ENCODE measurements around the gene SLC31A2.

Gene SLC31A2

DNA sequence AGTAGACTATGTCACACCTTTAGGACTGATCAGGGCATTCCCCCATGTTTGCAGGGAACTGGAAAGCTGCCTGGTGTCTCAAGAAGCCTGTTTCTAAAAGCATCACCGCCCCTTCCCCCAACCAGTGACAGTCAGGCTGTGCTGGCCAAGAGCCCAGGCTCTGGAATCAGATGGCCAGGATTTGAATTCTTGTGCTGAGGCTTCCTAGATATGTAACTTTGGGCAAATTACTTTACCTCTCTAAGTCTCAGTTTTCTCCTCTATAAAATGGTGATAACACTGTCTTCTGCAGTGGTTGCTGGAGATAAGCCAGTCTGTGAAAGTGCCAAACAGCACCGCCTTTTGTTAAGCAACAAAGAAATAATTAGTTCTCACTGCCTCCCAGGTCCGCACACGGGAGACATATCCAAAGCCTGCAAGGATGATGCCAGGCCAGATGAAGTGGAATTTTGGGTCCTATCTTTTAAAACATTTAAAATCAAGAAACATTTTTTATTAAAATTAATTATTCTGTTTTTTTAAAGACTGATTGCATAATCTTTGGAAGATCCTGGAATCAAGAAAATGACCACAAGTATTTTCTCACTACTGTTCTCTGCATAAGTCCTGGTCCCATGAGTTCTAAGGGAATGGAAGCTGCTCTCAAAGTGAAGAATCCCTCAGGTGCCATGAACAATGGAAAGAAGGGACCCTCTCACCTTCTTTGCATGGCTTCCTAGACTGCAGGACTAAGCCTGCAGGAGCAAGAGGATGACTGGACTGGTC lies 13.9 kb downstream of the SLC31A2 start:
- TF ChIP-seq, protein P1, sequence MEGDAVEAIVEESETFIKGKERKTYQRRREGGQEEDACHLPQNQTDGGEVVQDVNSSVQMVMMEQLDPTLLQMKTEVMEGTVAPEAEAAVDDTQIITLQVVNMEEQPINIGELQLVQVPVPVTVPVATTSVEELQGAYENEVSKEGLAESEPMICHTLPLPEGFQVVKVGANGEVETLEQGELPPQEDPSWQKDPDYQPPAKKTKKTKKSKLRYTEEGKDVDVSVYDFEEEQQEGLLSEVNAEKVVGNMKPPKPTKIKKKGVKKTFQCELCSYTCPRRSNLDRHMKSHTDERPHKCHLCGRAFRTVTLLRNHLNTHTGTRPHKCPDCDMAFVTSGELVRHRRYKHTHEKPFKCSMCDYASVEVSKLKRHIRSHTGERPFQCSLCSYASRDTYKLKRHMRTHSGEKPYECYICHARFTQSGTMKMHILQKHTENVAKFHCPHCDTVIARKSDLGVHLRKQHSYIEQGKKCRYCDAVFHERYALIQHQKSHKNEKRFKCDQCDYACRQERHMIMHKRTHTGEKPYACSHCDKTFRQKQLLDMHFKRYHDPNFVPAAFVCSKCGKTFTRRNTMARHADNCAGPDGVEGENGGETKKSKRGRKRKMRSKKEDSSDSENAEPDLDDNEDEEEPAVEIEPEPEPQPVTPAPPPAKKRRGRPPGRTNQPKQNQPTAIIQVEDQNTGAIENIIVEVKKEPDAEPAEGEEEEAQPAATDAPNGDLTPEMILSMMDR (conservative IDR thresholded peaks at IDR 0.05; ENCODE audit: low read depth, low read length), result no peak
- no peak for DNase-seq (ENCODE audit: low read depth)
- no peak overlapping the region for H3K4me3 ChIP-seq (ENCODE audit: low read length)

DNA sequence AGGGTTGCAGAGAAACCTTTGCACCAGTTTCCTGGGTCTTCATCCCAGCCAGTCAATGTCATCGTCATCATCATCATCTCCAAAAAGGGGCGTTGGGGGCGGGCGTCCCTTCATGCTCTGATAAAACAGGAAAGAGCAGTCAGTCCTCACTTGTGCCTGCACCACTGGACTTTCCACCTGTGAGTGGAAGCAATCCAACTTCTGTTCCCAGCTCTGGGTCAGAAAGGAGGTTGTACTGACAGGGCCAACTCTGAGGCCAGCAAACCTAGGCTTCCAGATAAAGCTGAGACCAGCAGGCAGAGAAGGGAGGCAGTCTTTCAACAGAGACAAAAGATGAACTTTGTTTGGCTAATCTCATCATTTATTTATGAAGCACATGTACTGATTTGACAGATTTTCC lies 15.2 kb downstream of the SLC31A2 start:
- TF ChIP-seq, protein P1 (conservative IDR thresholded peaks at IDR 0.05; ENCODE audit: low read depth, low read length), result no peak
- DNase-seq (ENCODE audit: low read depth), result no peak

DNA sequence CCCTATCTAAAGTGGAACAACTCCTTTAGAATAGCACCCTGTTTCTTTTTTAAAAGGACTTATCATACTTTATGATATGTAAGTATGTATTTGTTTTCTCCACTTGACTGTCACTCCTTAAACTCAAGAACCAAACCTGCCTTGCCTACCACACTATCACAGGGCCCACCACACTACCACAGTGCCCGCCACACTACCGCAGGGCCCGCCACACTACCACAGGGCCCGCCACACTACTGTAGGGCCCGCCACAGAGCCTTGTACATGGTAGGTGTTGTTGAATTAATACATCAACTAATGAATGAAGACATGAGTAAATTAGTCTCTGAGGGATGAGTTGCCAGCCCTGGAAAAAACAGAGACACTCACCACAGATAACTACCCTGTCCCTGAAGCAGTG lies 18.0 kb downstream of the SLC31A2 start:
- no peak for DNase-seq (ENCODE audit: low read depth)
- TF ChIP-seq, protein P1 (conservative IDR thresholded peaks at IDR 0.05; ENCODE audit: low read depth, low read length), result no peak
- H3K4me3 ChIP-seq (ENCODE audit: low read length), result no peak overlapping the region

More for the DNA sequence above, 15.2 kb downstream of the SLC31A2 start:
- H3K4me3 ChIP-seq (ENCODE audit: low read length), result no peak overlapping the region

DNA sequence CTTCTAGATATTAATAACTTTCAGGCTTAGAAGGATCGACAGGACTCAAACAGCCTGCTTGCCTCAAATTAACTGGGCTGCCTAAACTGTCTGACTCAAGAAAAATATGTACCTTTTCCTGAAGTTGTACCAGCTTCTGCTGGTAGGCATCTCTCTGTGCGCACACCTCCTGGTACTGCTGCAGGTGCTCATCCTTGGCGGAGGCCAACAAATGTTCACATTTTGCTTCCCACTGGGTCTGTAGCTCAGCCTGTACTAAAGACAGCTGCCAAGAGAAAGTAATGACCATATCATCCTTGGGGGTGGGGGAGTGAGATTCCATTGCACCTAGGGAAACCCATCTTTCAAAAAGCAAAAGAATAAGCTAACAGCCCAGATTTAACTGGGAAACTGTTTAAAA lies 22.5 kb downstream of the SLC31A2 start:
- H3K4me3 ChIP-seq (ENCODE audit: low read length), result no peak overlapping the region
- TF ChIP-seq, protein P1 (conservative IDR thresholded peaks at IDR 0.05; ENCODE audit: low read depth, low read length), result no peak
- DNase-seq (ENCODE audit: low read depth), result no peak

DNA sequence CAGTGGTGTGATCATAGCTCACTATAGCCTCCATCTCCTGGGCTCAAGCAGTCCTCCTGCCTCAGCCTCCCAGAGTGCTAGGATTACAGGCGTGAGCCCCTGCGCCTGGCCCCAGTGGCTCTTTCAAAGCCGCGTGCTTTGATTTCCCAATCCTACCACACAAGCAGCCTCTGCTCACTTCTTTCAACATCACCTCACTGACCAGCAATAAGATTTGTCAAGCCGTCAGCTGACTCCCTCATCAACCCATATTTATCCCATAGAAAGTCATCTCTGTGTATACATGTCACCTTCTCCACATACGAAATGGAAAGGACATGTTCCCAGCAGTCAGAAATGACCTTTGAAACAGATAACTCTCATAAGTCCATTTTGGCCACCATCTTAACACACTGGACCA lies 26.0 kb downstream of the SLC31A2 start:
- H3K4me3 ChIP-seq (ENCODE audit: low read length), result no peak overlapping the region
- TF ChIP-seq, protein P1 (conservative IDR thresholded peaks at IDR 0.05; ENCODE audit: low read depth, low read length), result no peak
- DNase-seq (ENCODE audit: low read depth), result no peak

DNA sequence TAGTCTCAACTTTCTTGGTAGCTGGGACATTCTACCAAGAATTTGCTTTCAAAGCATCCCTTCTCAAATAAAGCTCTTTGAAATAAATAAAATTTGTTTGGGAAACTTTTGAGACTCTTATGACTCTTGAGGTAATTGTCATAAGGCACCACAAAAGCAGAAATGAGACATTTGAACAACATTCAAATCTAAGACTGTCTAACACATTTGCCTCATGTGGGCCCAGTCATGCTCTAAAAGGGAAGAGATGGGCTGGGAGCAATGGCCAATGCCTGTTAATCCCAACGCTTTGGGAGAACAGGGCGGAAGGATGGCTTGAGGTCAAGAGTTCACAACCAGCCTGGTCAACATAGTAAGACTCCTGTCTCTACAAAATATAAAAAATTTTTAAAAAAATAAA lies 26.4 kb downstream of the SLC31A2 start:
- TF ChIP-seq, protein P1 (conservative IDR thresholded peaks at IDR 0.05; ENCODE audit: low read depth, low read length), result no peak
- DNase-seq (ENCODE audit: low read depth), result no peak
- no peak overlapping the region for H3K4me3 ChIP-seq (ENCODE audit: low read length)

DNA sequence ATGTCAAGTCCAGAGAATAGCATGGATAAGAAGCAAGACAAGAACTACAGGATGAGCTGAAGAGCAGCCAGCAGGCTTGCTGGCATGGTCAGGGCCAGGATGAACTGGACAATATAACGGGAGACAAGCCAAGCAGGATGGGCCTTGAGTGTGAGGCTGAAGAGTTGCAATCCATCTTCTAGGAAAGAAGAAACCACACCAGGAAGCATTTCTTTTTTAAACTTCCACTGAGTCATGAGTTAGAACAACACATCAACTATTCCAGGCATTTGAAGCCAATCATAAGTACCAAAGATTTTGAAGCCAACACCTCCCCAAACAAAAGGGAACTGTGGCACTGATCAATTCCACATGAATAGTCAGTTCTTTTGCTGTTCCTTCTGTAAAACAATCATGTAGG lies 27.3 kb downstream of the SLC31A2 start:
- no peak overlapping the region for H3K4me3 ChIP-seq (ENCODE audit: low read length)
- no peak for DNase-seq (ENCODE audit: low read depth)
- TF ChIP-seq, protein P1 (conservative IDR thresholded peaks at IDR 0.05; ENCODE audit: low read depth, low read length), result no peak

Data from retinal pigment epithelial cell (primary cell).